RWPE2 (cell line): Measurements from ENCODE around the gene PIGBOS1.
"Not testable (repeated sequence)": the region's sequence is repeated elsewhere in the genome, so short reads cannot be mapped to it uniquely, and the experiment has no call there.

Experiments used
- ATAC-seq: fragments of 200-7000 bp; cut with Tn5 transposase; 3 replicates; pipeline ENCODE4 v1.9.1; 2021; ENCODE audit warnings: low read depth
- DNase-seq: peaks from one replicate; pipeline ENCODE4 v3.0.0-alpha.2; 2020; ENCODE audit warnings: low spot score
- H3K27ac ChIP-seq: fragments of 450-650 bp; 2 replicates; pipeline ENCODE4 v1.5.1; 2017; ENCODE audit warnings: mild to moderate bottlenecking; ENCODE audit not compliant: poor library complexity, severe bottlenecking
- H3K27me3 ChIP-seq: fragments of 250-450 bp; sonication (Bioruptor Pico); 2 replicates; pipeline ENCODE4 v1.5.1; 2021; ENCODE audit warnings: mild to moderate bottlenecking, moderate library complexity; ENCODE audit not compliant: insufficient read depth, poor library complexity, severe bottlenecking
- H3K36me3 ChIP-seq: fragments of 250-450 bp; sonication (Bioruptor Pico); 2 replicates; pipeline ENCODE4 v1.5.1; 2020; ENCODE audit warnings: low read depth, mild to moderate bottlenecking, moderate library complexity
- H3K4me1 ChIP-seq: fragments of 250-450 bp; sonication (Bioruptor Pico); 2 replicates; pipeline ENCODE4 v1.5.1; 2021; ENCODE audit warnings: mild to moderate bottlenecking, moderate library complexity; ENCODE audit not compliant: insufficient read depth, poor library complexity, severe bottlenecking
- H3K4me3 ChIP-seq: fragments of 250-450 bp; sonication (Bioruptor Pico); 2 replicates; pipeline ENCODE4 v1.5.1; 2021; ENCODE audit warnings: mild to moderate bottlenecking, moderate library complexity; ENCODE audit not compliant: severe bottlenecking
- H3K9me3 ChIP-seq: fragments of 250-450 bp; sonication (Bioruptor Pico); 2 replicates; pipeline ENCODE4 v1.5.1; 2021; ENCODE audit warnings: mild to moderate bottlenecking, moderate library complexity; ENCODE audit not compliant: severe bottlenecking
- CTCF ChIP-seq: fragments of 450-650 bp; IDR thresholded peaks from one replicate; pipeline ENCODE4 v1.5.1; 2017; ENCODE audit warnings: mild to moderate bottlenecking, moderate library complexity; ENCODE audit not compliant: poor library complexity, severe bottlenecking

Gene PIGBOS1

GRCh38 chr15:55289746-55290527, 29.0 kb downstream of the PIGBOS1 start, which contains the start of gene RAB27A:
RAB27A (minus strand) TSS chr15:55289813; CDS start chr15:55234934, 54,879 bp downstream.
- Histone ChIP-seq H3K27me3 (no peaks in the 10 kb centered on the region), H3K36me3 (no peaks in the 10 kb centered on the region), H3K4me1 (no peaks in the 10 kb centered on the region), H3K4me3 (peak within 1 kb of the TSS; percentile 61), H3K9me3 (no peaks in the 10 kb centered on the region), H3K27ac (peak within 1 kb of the TSS; percentile 57)
- DNase-seq (peak; percentile 91), ATAC-seq (peak; percentile 93)
- no peak for TF ChIP-seq CTCF

DNA sequence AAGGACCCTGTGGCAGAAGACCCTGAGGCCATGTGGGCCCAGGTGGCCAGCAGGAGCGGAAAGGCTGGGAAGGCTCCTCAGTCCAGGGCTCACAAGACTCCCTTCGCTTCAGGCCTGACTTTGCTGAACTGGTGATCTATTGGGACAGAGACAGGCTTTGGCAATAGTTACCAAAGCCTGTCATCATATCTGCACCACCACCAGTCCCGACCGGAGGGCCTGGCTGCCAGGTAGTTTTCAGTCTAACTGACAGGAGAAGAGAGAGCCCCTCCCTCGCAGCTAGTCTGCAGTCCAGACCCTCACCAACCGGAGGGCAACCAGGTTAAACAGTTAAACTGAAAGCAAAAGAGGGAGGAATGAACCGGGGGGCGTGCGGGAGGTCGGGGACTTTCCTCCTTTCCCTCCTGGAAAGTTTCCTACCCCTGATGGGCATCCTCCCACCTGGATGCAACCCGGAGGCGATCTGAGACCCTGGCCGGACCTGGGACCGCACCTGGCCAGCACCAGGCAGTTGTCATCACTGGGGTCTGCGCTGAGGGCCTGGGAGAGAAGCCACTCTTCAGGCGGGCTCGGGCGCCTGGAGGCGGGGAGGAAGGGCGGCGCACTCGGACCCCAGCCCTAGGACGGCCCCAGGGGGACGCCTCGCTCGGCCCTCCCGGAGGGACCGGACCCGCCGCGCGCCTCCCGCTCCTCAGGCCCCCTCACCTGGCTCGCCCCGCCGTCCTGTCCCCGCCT, 29.7 kb downstream of the PIGBOS1 start:
- Histone ChIP-seq H3K4me1 (no peaks in the 10 kb centered on the region), H3K4me3 (peak overlapping the region; percentile 61), H3K36me3 (no peaks in the 10 kb centered on the region), H3K27ac (peak overlapping the region; percentile 57), H3K9me3 (no peaks in the 10 kb centered on the region), H3K27me3 (no peaks in the 10 kb centered on the region)
- no peak for DNase-seq
- peak; percentile 37 for ATAC-seq
- no peak for TF ChIP-seq CTCF

DNA sequence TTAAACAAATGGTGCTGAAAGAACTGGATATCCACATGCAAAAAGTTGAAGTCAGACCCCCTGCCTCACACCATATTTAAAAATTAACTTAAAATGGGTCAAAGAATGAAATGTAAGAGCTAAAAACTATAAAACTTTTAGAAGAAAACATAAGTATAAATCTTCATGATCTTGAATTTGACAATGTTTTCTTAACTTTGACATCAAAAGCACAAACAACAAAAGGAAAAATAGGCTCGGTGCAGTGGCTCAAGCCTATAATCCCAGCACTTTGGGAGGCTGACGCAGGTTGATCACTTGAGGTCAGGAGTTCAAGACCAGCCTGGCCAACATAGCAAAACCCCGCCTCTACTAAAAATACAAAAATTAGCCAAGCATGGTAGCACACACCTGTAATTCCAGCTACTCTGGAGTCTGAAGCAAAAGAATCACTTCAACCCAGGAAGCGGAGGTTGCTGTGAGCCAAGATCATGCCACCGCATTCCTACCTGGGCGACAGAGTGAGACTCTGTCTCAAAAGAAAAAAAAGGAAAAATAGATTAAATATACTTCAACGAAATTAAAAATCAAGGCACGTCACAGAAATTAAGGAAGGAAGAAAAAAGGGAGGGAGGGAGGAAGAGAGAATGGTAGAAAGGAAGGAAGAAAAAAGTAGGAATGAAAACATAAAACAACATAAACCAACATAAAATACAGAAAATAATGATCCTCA, 30.8 kb downstream of the PIGBOS1 start:
- Histone ChIP-seq H3K27me3 (no peaks in the 10 kb centered on the region), H3K4me1 (no peaks in the 10 kb centered on the region), H3K9me3 (no peaks in the 10 kb centered on the region), H3K27ac (no peak overlapping the region), H3K36me3 (no peaks in the 10 kb centered on the region), H3K4me3 (peak overlapping the region; percentile 61)
- no peak for ATAC-seq
- no peak for DNase-seq
- no peak for TF ChIP-seq CTCF

- not testable (repeated sequence) for H3K27ac ChIP-seq, H3K36me3 ChIP-seq, DNase-seq, H3K9me3 ChIP-seq, ATAC-seq, H3K4me1 ChIP-seq, H3K4me3 ChIP-seq, H3K27me3 ChIP-seq
Measured at GRCh38 chr15:55286442-55287189, 32.3 kb downstream of the PIGBOS1 start.

- H3K4me3 ChIP-seq: no peak overlapping the region
- H3K9me3 ChIP-seq: no peaks in the 10 kb centered on the region
- no peak for ATAC-seq
- no peaks in the 10 kb centered on the region for H3K36me3 ChIP-seq
- H3K4me1 ChIP-seq: peaks cover 18% of the 10 kb centered on the region
- TF ChIP-seq CTCF: no peak
- H3K27ac ChIP-seq: no peak overlapping the region
- DNase-seq: no peak
- H3K27me3 ChIP-seq: no peaks in the 10 kb centered on the region
Measured at GRCh38 chr15:55284426-55284825, 34.5 kb downstream of the PIGBOS1 start.
